HEK293 (cell line): ENCODE results near the gene RGPD8.

Experiments used
- GLIS1 ChIP-seq: fragments of 450-650 bp; formaldehyde crosslinking; IDR thresholded peaks from 2 replicates; pipeline ENCODE4 v1.5.1; 2016; ENCODE audit warnings: missing biosample characterization, missing genetic modification characterization
- HOXA7 ChIP-seq: sonication (generic); formaldehyde crosslinking; IDR thresholded peaks from 2 replicates; pipeline ENCODE4 v1.8.1; 2022; ENCODE audit warnings: missing genetic modification reagents, borderline replicate concordance
- MYNN ChIP-seq: fragments of 450-650 bp; formaldehyde crosslinking; IDR thresholded peaks from 2 replicates; pipeline ENCODE4 v1.5.1; 2016; ENCODE audit warnings: missing biosample characterization, missing genetic modification characterization, borderline replicate concordance
- PATZ1 ChIP-seq: fragments of 450-650 bp; formaldehyde crosslinking; IDR thresholded peaks from 2 replicates; pipeline ENCODE4 v1.5.1; 2016; ENCODE audit warnings: missing biosample characterization, missing genetic modification characterization
- PRDM4 ChIP-seq: fragments of 450-650 bp; formaldehyde crosslinking; IDR thresholded peaks from 2 replicates; pipeline ENCODE4 v1.5.1; 2017; ENCODE audit warnings: missing biosample characterization, missing genetic modification characterization
- SP3 ChIP-seq: fragments of 450-650 bp; formaldehyde crosslinking; IDR thresholded peaks from 2 replicates; pipeline ENCODE4 v1.5.1; 2016; ENCODE audit warnings: missing biosample characterization, missing genetic modification characterization
- ZBTB20 ChIP-seq: fragments of 450-650 bp; formaldehyde crosslinking; IDR thresholded peaks from 2 replicates; pipeline ENCODE4 v1.5.1; 2016; ENCODE audit warnings: missing biosample characterization, missing genetic modification characterization
- ZFHX2 ChIP-seq: fragments of 450-650 bp; formaldehyde crosslinking; conservative IDR thresholded peaks from 2 replicates; pipeline ENCODE4 v1.5.1; 2016; ENCODE audit warnings: missing biosample characterization, missing genetic modification characterization
- ZFP37 ChIP-seq: fragments of 450-650 bp; formaldehyde crosslinking; IDR thresholded peaks from 2 replicates; pipeline ENCODE4 v1.5.1; 2016; ENCODE audit warnings: missing biosample characterization, missing genetic modification characterization
- ZFP69B ChIP-seq: fragments of 450-650 bp; formaldehyde crosslinking; IDR thresholded peaks from 2 replicates; pipeline ENCODE4 v1.5.1; 2016; ENCODE audit warnings: missing biosample characterization, missing genetic modification characterization
- ZNF148 ChIP-seq: fragments of 450-650 bp; formaldehyde crosslinking; IDR thresholded peaks from 2 replicates; pipeline ENCODE4 v1.5.0; 2017; ENCODE audit warnings: missing biosample characterization, missing genetic modification characterization, borderline replicate concordance
- ZNF157 ChIP-seq: fragments of 450-650 bp; formaldehyde crosslinking; IDR thresholded peaks from 2 replicates; pipeline ENCODE4 v1.5.1; 2016; ENCODE audit warnings: missing biosample characterization, missing genetic modification characterization
- ZNF169 ChIP-seq: fragments of 450-650 bp; formaldehyde crosslinking; IDR thresholded peaks from 2 replicates; pipeline ENCODE4 v1.5.1; 2016; ENCODE audit warnings: missing biosample characterization, missing genetic modification characterization
- ZNF280C ChIP-seq: fragments of 450-650 bp; formaldehyde crosslinking; IDR thresholded peaks from 2 replicates; pipeline ENCODE4 v1.5.1; 2016; ENCODE audit warnings: missing biosample characterization, missing genetic modification characterization
- ZNF398 ChIP-seq: fragments of 450-650 bp; formaldehyde crosslinking; IDR thresholded peaks from 2 replicates; pipeline ENCODE4 v1.5.1; 2017; ENCODE audit warnings: missing biosample characterization, missing genetic modification characterization
- ZNF449 ChIP-seq: fragments of 450-650 bp; formaldehyde crosslinking; IDR thresholded peaks from 2 replicates; pipeline ENCODE4 v1.5.1; 2017; ENCODE audit warnings: missing biosample characterization, mild to moderate bottlenecking, missing genetic modification characterization, moderate library complexity
- ZNF473 ChIP-seq: fragments of 450-650 bp; formaldehyde crosslinking; IDR thresholded peaks from 2 replicates; pipeline ENCODE4 v1.5.1; 2017; ENCODE audit warnings: missing biosample characterization, missing genetic modification characterization
- ZNF513 ChIP-seq: fragments of 450-650 bp; IDR thresholded peaks from 2 replicates; pipeline ENCODE4 v1.5.1; 2018; ENCODE audit warnings: missing biosample characterization, missing genetic modification characterization
- ZNF561 ChIP-seq: fragments of 450-650 bp; IDR thresholded peaks from 2 replicates; pipeline ENCODE4 v1.5.1; 2018; ENCODE audit warnings: missing biosample characterization, missing genetic modification characterization, borderline replicate concordance
- ZNF639 ChIP-seq: fragments of 450-650 bp; formaldehyde crosslinking; IDR thresholded peaks from 2 replicates; pipeline ENCODE4 v1.5.1; 2016; ENCODE audit warnings: missing biosample characterization, missing genetic modification characterization
- ZNF707 ChIP-seq: fragments of 450-650 bp; formaldehyde crosslinking; IDR thresholded peaks from 2 replicates; pipeline ENCODE4 v1.5.1; 2016; ENCODE audit warnings: missing biosample characterization, missing genetic modification characterization
- ZNF792 ChIP-seq: fragments of 450-650 bp; formaldehyde crosslinking; IDR thresholded peaks from 2 replicates; pipeline ENCODE4 v1.5.1; 2016; ENCODE audit warnings: missing biosample characterization, missing genetic modification characterization
- ZSCAN16 ChIP-seq: fragments of 450-650 bp; formaldehyde crosslinking; IDR thresholded peaks from 2 replicates; pipeline ENCODE4 v1.5.1; 2016; ENCODE audit warnings: missing biosample characterization, missing genetic modification characterization

The RGPD8 gene

GRCh38 chr2:112481528-112482233, 48.2 kb upstream of the RGPD8 start, which contains the start of gene TTL (continued):
- TF ChIP-seq GLIS1 (tag by site-specific recombination) (peak; percentile 64), ZNF398 (peak; percentile 46; the same call in 1 of the 2 replicates), SP3 (tag by site-specific recombination) (no peak), ZNF449 (no peak), ZFP37 (tag by site-specific recombination) (no peak), ZNF561 (tag by site-specific recombination) (no peak), ZSCAN16 (tag by site-specific recombination) (no peak), ZNF792 (no peak), HOXA7 (CRISPR knock-in tag) (no peak), ZNF707 (tag by site-specific recombination) (no peak), ZFP69B (tag by site-specific recombination) (no peak), PRDM4 (no peak), ZNF280C (tag by site-specific recombination) (no peak), ZBTB20 (tag by site-specific recombination) (peak; percentile 58; the same call in 1 of the 2 replicates), ZNF473 (tag by site-specific recombination) (no peak), ZNF639 (tag by site-specific recombination) (no peak), ZFHX2 (tag by site-specific recombination) (peak; percentile 27; the same call in 1 of the 2 replicates), ZNF513 (tag by site-specific recombination) (peak; percentile 75), ZNF169 (no peak), PATZ1 (tag by site-specific recombination) (peak; percentile 18; the same call in 1 of the 2 replicates), ZNF148 (tag by site-specific recombination) (no peak), ZNF157 (tag by site-specific recombination) (no peak), MYNN (tag by site-specific recombination) (no peak)
